H9 (cell line): ENCODE measurements around the gene TYK2. TPM values are rescaled to one million over a fixed set of nuclear protein-coding genes. Genes with fewer than 3 reads are reported as not detected.

ENCODE experiments used
- DNase-seq: peaks from one replicate; pipeline ENCODE4 v3.0.0-alpha.2; 2017
- H2AFZ ChIP-seq: one replicate; pipeline ENCODE4 v1.6.1; 2013; ENCODE audit warnings: mild to moderate bottlenecking, low read length, control low read depth, moderate library complexity
- H2AK5ac ChIP-seq: 2 replicates; pipeline ENCODE4 v1.6.1; 2013; ENCODE audit warnings: low read length, control low read depth, mixed read lengths; ENCODE audit not compliant: insufficient read length
- H2BK120ac ChIP-seq: one replicate; pipeline ENCODE4 v1.6.1; 2013; ENCODE audit warnings: low read depth, mild to moderate bottlenecking, low read length, control low read depth, inconsistent platforms; ENCODE audit not compliant: poor library complexity, severe bottlenecking
- H2BK12ac ChIP-seq: 2 replicates; pipeline ENCODE4 v1.6.1; 2013; ENCODE audit warnings: low read length, control low read depth, mixed read lengths, low read depth; ENCODE audit not compliant: insufficient read length
- H2BK15ac ChIP-seq: 2 replicates; pipeline ENCODE4 v1.6.1; 2013; ENCODE audit warnings: low read depth, low read length, control low read depth
- H2BK20ac ChIP-seq: one replicate; pipeline ENCODE4 v1.6.1; 2013; ENCODE audit warnings: low read depth, mild to moderate bottlenecking, low read length, control low read depth, inconsistent platforms; ENCODE audit not compliant: poor library complexity, severe bottlenecking
- H2BK5ac ChIP-seq: 2 replicates; pipeline ENCODE4 v1.6.1; 2013; ENCODE audit warnings: low read length, control low read depth, mixed read lengths; ENCODE audit not compliant: insufficient read length
- H3K14ac ChIP-seq: 2 replicates; pipeline ENCODE4 v1.6.1; 2013; ENCODE audit warnings: low read length, control low read depth; ENCODE audit not compliant: insufficient read depth
- H3K18ac ChIP-seq: 2 replicates; pipeline ENCODE4 v1.6.1; 2013; ENCODE audit warnings: low read depth, mild to moderate bottlenecking, mixed read lengths, low read length, control low read depth; ENCODE audit not compliant: insufficient read length
- H3K23ac ChIP-seq: 2 replicates; pipeline ENCODE4 v1.6.1; 2013; ENCODE audit warnings: low read length, control low read depth, mixed read lengths, low read depth; ENCODE audit not compliant: insufficient read length
- H3K23me2 ChIP-seq: 2 replicates; pipeline ENCODE4 v1.6.1; 2013; ENCODE audit warnings: low read depth, mild to moderate bottlenecking, mixed read lengths, low read length, control low read depth; ENCODE audit not compliant: insufficient read length, poor library complexity, severe bottlenecking
- H3K27ac ChIP-seq: 2 replicates; pipeline ENCODE4 v1.5.1; 2013; ENCODE audit warnings: low read length, control low read depth, mixed read lengths, low read depth; ENCODE audit not compliant: insufficient read length
- H3K27me3 ChIP-seq: 2 replicates; pipeline ENCODE4 v1.6.1; 2013; ENCODE audit warnings: low read length, control low read depth, inconsistent platforms; ENCODE audit not compliant: insufficient read depth
- H3K4ac ChIP-seq: 2 replicates; pipeline ENCODE4 v1.6.1; 2013; ENCODE audit warnings: low read depth, mild to moderate bottlenecking, control low read depth, inconsistent platforms, low read length, moderate library complexity
- H3K4me1 ChIP-seq: 2 replicates; pipeline ENCODE4 v1.6.1; 2013; ENCODE audit warnings: low read length, control low read depth, inconsistent platforms; ENCODE audit not compliant: insufficient read depth
- H3K4me2 ChIP-seq: 2 replicates; pipeline ENCODE4 v1.6.1; 2013; ENCODE audit warnings: low read length, control low read depth, mixed read lengths; ENCODE audit not compliant: insufficient read length, insufficient read depth
- H3K56ac ChIP-seq: 2 replicates; pipeline ENCODE4 v1.6.1; 2013; ENCODE audit warnings: low read depth, mild to moderate bottlenecking, mixed read lengths, low read length, control low read depth; ENCODE audit not compliant: insufficient read length
- H3K79me1 ChIP-seq: 2 replicates; pipeline ENCODE4 v1.6.1; 2013; ENCODE audit warnings: low read depth, mild to moderate bottlenecking, moderate library complexity, low read length, control low read depth, inconsistent platforms; ENCODE audit not compliant: insufficient read depth, poor library complexity, severe bottlenecking
- H3K79me2 ChIP-seq: 2 replicates; pipeline ENCODE4 v1.6.1; 2013; ENCODE audit warnings: low read length, control low read depth, inconsistent platforms; ENCODE audit not compliant: insufficient read depth
- H3K9ac ChIP-seq: 2 replicates; pipeline ENCODE4 v1.6.1; 2013; ENCODE audit warnings: low read length, control low read depth, mixed read lengths; ENCODE audit not compliant: insufficient read length; ENCODE audit errors: extremely low read depth
- H3K9me3 ChIP-seq: one replicate; pipeline ENCODE4 v1.6.1; 2013; ENCODE audit warnings: low read depth, low read length, inconsistent platforms; ENCODE audit not compliant: control insufficient read depth
- H3T11ph ChIP-seq: one replicate; pipeline ENCODE4 v1.6.1; 2013; ENCODE audit warnings: mild to moderate bottlenecking, low read length, control low read depth, inconsistent platforms
- H4K20me1 ChIP-seq: one replicate; pipeline ENCODE4 v1.6.1; 2013; ENCODE audit not compliant: control insufficient read depth, insufficient read length, insufficient read depth
- H4K5ac ChIP-seq: 2 replicates; pipeline ENCODE4 v1.6.1; 2013; ENCODE audit warnings: low read depth, mild to moderate bottlenecking, mixed read lengths, low read length, control low read depth; ENCODE audit not compliant: insufficient read length
- H4K8ac ChIP-seq: replicated peaks from 2 replicates; pipeline ENCODE4 v1.6.1; 2013; ENCODE audit warnings: low read length, control low read depth, mixed read lengths, low read depth; ENCODE audit not compliant: insufficient read length
- H4K91ac ChIP-seq: 2 replicates; pipeline ENCODE4 v1.6.1; 2013; ENCODE audit warnings: low read depth, mild to moderate bottlenecking, moderate library complexity, mixed read lengths, low read length, control low read depth; ENCODE audit not compliant: insufficient read length
- H3K27ac Mint-ChIP-seq, 3 experiments: 2 replicates in 2 of 3; 3 replicates in 1 of 3; pipeline ENCODE4 v1.8.0; 2020 to 2021; ENCODE audit warnings: mixed read lengths in 3 of 3, mild to moderate bottlenecking in 1 of 3, moderate library complexity in 1 of 3
- H3K27me3 Mint-ChIP-seq: 2 replicates; pipeline ENCODE4 v1.8.0; 2021; ENCODE audit warnings: low read depth, mild to moderate bottlenecking, moderate library complexity, mixed read lengths
- H3K36me3 Mint-ChIP-seq, 3 experiments: 2 replicates in 2 of 3; 3 replicates in 1 of 3; pipeline ENCODE4 v1.8.0; 2020 to 2021; ENCODE audit warnings: low read depth in 3 of 3, mixed read lengths in 3 of 3; ENCODE audit not compliant: insufficient read depth in 1 of 3
- H3K4me1 Mint-ChIP-seq, 2 experiments: 2 replicates each; pipeline ENCODE4 v1.8.0; 2020; ENCODE audit warnings: mixed read lengths in 2 of 2
- H3K4me3 Mint-ChIP-seq, 2 experiments: 2 replicates in 1 of 2; 3 replicates in 1 of 2; pipeline ENCODE4 v1.8.0; 2020 to 2021; ENCODE audit warnings: mild to moderate bottlenecking in 2 of 2, mixed read lengths in 2 of 2, moderate library complexity in 1 of 2
- H3K9me3 Mint-ChIP-seq, 2 experiments: 2 replicates in 1 of 2; 3 replicates in 1 of 2; pipeline ENCODE4 v1.8.0; 2020; ENCODE audit warnings: mild to moderate bottlenecking in 2 of 2, mixed read lengths in 2 of 2, moderate library complexity in 1 of 2
- CTCF ChIP-seq: fragments of 200-600 bp; sonication (generic); conservative IDR thresholded peaks from 3 replicates; pipeline ENCODE4 v1.8.0; 2021; ENCODE audit warnings: antibody characterized with exemption, mild to moderate bottlenecking
- WGBS: extraction: QIAGEN DNeasy Blood & Tissue Kit; methylation state at CpG from one replicate; pipeline ENCODE4 v1.1.7; 2013; ENCODE audit warnings: missing lambda C conversion rate, low lambda C conversion rate, mixed read lengths; ENCODE audit not compliant: insufficient read length; ENCODE audit errors: extremely low coverage; 5-methylcytosine and 5-hydroxymethylcytosine counted together
- total RNA-seq: library from RNA; stranded (reverse); gene quantifications from 2 replicates; pipeline ENCODE4 v1.2.1, GENCODE V29; 2021

The TYK2 gene
- total RNA-seq, 1 experiment from 2014 or later, result 61.4 TPM

GRCh38 chr19:10404888-10405820, 24.8 kb upstream of the TYK2 start:
- H3K4me1 ChIP-seq, result no peaks in the 10 kb centered on the region; the same call in 1 of the 2 replicates
- H3K79me1 ChIP-seq, result peaks cover 13% of the 10 kb centered on the region
- H3K9ac ChIP-seq, result no peak overlapping the region
- no peaks in the 10 kb centered on the region for H3K9me3 Mint-ChIP-seq
- H3K14ac ChIP-seq, result no peak overlapping the region
- H2BK20ac ChIP-seq, result no peak overlapping the region
- peak overlapping the region; percentile 96 to 97 for H3K4me3 Mint-ChIP-seq
- no peak overlapping the region for H3K4ac ChIP-seq
- peak overlapping the region; percentile 68 for H3K4me2 ChIP-seq
- no peak overlapping the region for H2AK5ac ChIP-seq
- H3T11ph ChIP-seq, result no peak overlapping the region
- H3K9me3 ChIP-seq, result no peaks in the 10 kb centered on the region
- no peak overlapping the region for H4K91ac ChIP-seq
- H2BK5ac ChIP-seq, result no peak overlapping the region
- no peak for DNase-seq
- TF ChIP-seq CTCF, result no peak
- no peak overlapping the region for H2BK120ac ChIP-seq
- H3K27me3 ChIP-seq, result no peaks in the 10 kb centered on the region; the same call in 1 of the 2 replicates
- no peak overlapping the region for H3K23ac ChIP-seq
- H3K56ac ChIP-seq, result no peak overlapping the region
- peaks cover 53% of the 10 kb centered on the region for H3K27me3 Mint-ChIP-seq
- H3K36me3 Mint-ChIP-seq, result peaks cover 0 to 16% (median 4%) of the 10 kb centered on the region in 3 experiments; a peak in 4 of 7 replicates
- no peak overlapping the region for H4K5ac ChIP-seq
- no peak overlapping the region for H2BK12ac ChIP-seq
- no CpG with 5 or more reads among the region's 43 CpGs for WGBS
- peaks cover 16 to 22% of the 10 kb centered on the region in 2 experiments for H3K4me1 Mint-ChIP-seq
- H4K20me1 ChIP-seq, result no peaks in the 10 kb centered on the region
- H3K23me2 ChIP-seq, result peaks cover 24% of the 10 kb centered on the region
- H3K27ac Mint-ChIP-seq, result no peak overlapping the region; a peak in 1 of 7 replicates
- H3K18ac ChIP-seq, result no peak overlapping the region
- no peak overlapping the region for H4K8ac ChIP-seq
- no peak overlapping the region for H3K27ac ChIP-seq
- no peak overlapping the region for H2BK15ac ChIP-seq
- H3K79me2 ChIP-seq, result peaks cover 14% of the 10 kb centered on the region; the same call in 1 of the 2 replicates
- H2AFZ ChIP-seq, result no peak overlapping the region
